Urinary bladder (tissue), 4 donors: ENCODE measurements around the gene TRMT11. TPM values are rescaled to one million over a fixed set of nuclear protein-coding genes. Genes with fewer than 3 reads are reported as not detected.
A peak's percentile ranks its signal among the peaks of the same experiment; 100 is the strongest.
"Not testable (repeated sequence)": the region's sequence is repeated elsewhere in the genome, so short reads cannot be mapped to it uniquely, and the experiment has no call there.

Experiments used
- DNase-seq: peaks from one replicate; pipeline ENCODE4 v3.0.0-alpha.2; 2015; ENCODE audit errors: extremely low spot score
- H3K27ac ChIP-seq: one replicate; pipeline ENCODE4 v1.5.1; 2013; ENCODE audit warnings: low read depth, mild to moderate bottlenecking, moderate library complexity
- H3K36me3 ChIP-seq: one replicate; pipeline ENCODE4 v1.6.1; 2013; ENCODE audit warnings: mild to moderate bottlenecking, moderate library complexity; ENCODE audit not compliant: insufficient read depth
- H3K4me1 ChIP-seq: one replicate; pipeline ENCODE4 v1.6.1; 2013; ENCODE audit warnings: mild to moderate bottlenecking, moderate library complexity; ENCODE audit not compliant: insufficient read depth
- H3K4me3 ChIP-seq: one replicate; pipeline ENCODE4 v1.5.1; 2013; ENCODE audit warnings: low read depth, low read length
- WGBS: extraction: QIAGEN DNeasy Blood & Tissue Kit; methylation state at CpG from one replicate; pipeline ENCODE4 v1.1.7; 2013; 5-methylcytosine and 5-hydroxymethylcytosine counted together
- polyA plus RNA-seq: library from polyadenylated mRNA; stranded (reverse); fragments of 200-250 nt; gene quantifications from one replicate; pipeline ENCODE4 v1.2.3, GENCODE V29; 2013
- total RNA-seq: library from RNA; depleted of rRNA; stranded (reverse); fragments of >200 nt; gene quantifications from one replicate; pipeline ENCODE4 v1.2.3, GENCODE V29; 2014
- donor health status: healthy with polysubstance abuse.
- donor health status: healthy.

TRMT11 gene
- total and polyA plus RNA-seq, 2 donors = 14.9 to 43.1 TPM

DNA sequence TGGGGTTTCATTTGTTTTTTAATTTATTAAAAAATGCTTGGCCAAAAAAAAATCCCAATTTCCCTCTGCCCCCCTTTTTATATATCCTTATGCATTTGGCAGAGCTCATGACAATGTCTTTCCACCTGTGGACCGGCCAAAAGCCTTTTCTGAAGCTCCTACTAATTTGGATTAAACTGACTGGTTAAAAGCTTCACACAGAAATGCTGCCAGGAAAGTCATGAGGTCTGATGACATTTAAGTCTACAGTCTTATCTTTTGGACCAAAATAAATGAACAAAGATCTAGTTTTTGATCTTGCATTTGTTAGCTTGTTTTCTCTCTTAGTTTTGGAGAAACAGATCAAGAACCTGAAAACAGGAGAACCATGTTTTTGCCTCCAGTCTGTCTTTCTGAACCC, 66.1 kb downstream of the TRMT11 start:
- Histone ChIP-seq H3K4me1 (peaks cover 1% of the 10 kb centered on the region), H3K36me3 (no peaks in the 10 kb centered on the region), H3K27ac (no peak overlapping the region), H3K4me3 (no peak overlapping the region)
- no peak for DNase-seq
- WGBS = 47% methylated on average over 1 of the region's 1 CpG

DNA sequence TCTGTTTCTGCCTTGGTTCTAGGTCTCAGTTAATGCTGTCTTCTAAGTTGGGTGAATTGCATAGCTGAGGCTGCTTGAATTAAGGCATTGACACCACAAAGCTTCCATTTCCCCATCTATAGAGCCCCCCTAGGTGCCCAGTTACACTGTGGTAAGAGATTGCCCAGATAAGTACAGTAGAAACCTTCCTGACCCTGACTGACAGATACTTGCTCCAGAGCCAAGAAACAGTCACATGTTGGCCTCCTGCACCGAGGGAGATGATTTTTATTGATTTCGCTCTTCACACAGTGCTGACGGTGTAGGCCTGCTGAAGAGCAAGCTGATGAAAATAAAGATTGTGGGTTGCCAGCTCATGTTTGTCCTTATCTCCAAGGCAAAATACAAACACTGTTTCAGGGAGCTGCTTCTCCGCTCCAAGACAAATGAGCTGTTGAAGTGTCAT, 67.9 kb downstream of the TRMT11 start:
- peak; percentile 43 for DNase-seq
- WGBS = 23% methylated on average over 4 of the region's 4 CpGs
- Histone ChIP-seq H3K27ac (no peak overlapping the region), H3K36me3 (no peaks in the 10 kb centered on the region), H3K4me1 (peaks cover 1% of the 10 kb centered on the region), H3K4me3 (no peak overlapping the region)

DNA sequence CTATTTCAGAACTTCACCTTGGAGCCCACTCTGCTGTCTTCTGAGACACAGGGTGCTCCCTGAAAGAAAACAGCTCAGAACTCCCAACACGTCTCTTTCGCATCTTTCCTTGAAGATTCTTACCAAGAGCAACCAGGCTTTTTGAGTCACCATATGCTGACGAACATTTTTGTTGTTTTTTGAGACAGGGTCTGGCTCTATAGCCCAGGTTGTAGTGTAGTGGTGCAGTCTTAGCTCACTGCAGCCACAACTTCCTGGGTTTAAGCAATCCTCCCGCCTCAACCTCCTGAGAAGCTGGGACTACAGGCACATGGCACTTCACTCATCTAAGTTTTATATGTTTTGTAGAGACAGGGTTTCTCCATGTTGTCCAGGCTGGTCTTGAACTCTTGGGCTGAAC, 68.5 kb downstream of the TRMT11 start:
- no peak overlapping the region for H3K27ac ChIP-seq
- H3K4me3 ChIP-seq = no peak overlapping the region
- DNase-seq = no peak
- H3K36me3 ChIP-seq = no peaks in the 10 kb centered on the region
- 65% methylated on average over 4 of the region's 4 CpGs for WGBS
- peaks cover 1% of the 10 kb centered on the region for H3K4me1 ChIP-seq

DNA sequence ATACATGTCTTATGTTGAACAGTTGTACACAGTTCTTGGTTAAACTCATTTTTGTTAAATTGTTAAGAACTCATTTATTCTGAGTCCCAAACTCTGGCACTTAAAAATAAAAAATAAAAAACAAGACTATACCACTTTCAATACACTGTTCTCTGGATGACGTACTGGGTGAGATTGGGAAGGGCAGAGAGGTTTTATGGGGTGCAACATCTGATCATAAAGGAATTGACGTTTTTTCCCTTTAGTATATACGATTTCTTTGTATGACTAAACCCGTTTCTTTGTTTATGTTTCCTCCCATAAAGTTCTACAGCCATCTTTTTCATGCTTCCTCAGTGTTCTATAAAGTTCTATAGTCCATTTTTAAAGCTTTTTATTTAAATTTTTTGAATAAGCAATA, 69.1 kb downstream of the TRMT11 start:
- Histone ChIP-seq H3K27ac (no peak overlapping the region), H3K4me1 (peaks cover 1% of the 10 kb centered on the region), H3K4me3 (no peak overlapping the region), H3K36me3 (no peaks in the 10 kb centered on the region)
- 76% methylated on average over 4 of the region's 4 CpGs for WGBS
- no peak for DNase-seq

DNA sequence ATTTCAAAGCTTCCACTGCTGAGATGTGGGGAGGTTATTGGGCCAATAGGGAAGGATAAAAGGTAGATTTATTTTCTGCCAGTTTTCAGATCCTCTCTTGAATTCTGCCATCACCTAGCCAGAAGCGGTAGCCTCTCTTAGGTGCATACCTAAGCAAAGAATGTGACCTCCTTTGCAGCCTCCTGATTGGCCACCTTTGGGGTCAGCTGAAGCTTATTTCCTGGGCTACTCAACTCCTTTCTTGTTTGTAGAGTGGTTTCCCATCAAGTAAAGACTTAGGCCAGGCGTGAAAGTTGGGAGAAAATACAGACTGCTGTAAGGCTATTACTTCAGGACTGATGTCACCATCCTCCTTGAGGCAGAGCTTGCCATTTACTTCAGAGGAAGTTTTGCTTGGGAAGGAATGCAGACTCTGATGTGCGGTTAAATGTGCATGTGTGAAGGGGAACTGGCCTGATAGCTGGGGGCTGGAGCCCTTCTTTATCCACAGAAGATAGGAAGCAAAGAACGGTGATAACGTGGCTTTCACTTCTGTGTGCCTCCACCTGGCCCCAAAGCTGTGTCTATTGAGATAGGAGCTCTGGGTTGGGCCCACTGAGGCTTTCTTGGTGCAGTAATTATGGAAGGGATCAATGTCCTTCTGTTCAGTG, 70.1 kb downstream of the TRMT11 start:
- no peak overlapping the region for H3K27ac ChIP-seq
- peaks cover 1% of the 10 kb centered on the region for H3K4me1 ChIP-seq
- DNase-seq = no peak
- no peak overlapping the region for H3K4me3 ChIP-seq
- 89% methylated on average over 5 of the region's 5 CpGs for whole genome bisulfite sequencing
- no peaks in the 10 kb centered on the region for H3K36me3 ChIP-seq

DNA sequence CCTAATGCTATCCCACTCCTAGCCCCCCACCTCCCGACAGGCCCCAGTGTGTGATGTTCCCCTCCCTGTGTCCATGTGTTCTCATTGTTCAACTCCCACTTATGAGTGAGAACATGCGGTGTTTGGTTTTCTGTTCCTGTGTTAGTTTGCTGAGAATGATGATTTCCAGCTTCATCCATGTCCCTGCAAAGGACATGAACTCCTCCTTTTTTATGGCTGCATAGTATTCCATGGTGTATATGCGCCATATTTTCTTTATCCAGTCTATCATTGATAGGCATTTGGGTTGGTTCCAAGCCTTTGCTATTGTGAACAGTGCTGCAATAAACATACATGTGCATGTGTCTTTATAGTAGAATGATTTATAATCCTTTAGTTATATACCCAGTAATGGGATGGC, 71.7 kb downstream of the TRMT11 start:
- not testable (repeated sequence) for H3K4me3 ChIP-seq, H3K4me1 ChIP-seq, H3K36me3 ChIP-seq, DNase-seq, H3K27ac ChIP-seq
- 98% methylated on average over 3 of the region's 3 CpGs for WGBS

DNA sequence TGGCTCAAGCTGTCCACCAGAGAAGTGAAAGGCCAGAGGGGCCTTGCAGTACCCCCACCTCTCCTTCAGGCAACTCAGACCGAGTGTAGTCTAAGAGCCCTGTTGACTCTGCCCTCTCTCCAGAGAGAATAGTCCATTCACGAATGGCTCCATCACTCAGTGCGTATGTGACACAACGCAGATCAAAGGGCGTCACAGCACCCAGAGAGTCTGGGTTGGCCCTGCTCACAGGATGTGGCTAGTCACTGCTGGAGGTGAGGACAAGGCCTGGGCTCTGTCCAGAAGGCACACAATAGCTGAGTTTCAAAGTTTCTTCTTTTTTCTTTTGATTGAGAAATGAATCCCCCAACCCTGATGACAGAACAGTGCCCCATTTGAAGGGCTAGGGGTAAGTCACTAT, 74.1 kb downstream of the TRMT11 start:
- no peak for DNase-seq
- Histone ChIP-seq H3K36me3 (no peaks in the 10 kb centered on the region), H3K4me1 (no peaks in the 10 kb centered on the region), H3K4me3 (no peak overlapping the region), H3K27ac (no peak overlapping the region)
- WGBS = 94% methylated on average over 5 of the region's 5 CpGs

DNA sequence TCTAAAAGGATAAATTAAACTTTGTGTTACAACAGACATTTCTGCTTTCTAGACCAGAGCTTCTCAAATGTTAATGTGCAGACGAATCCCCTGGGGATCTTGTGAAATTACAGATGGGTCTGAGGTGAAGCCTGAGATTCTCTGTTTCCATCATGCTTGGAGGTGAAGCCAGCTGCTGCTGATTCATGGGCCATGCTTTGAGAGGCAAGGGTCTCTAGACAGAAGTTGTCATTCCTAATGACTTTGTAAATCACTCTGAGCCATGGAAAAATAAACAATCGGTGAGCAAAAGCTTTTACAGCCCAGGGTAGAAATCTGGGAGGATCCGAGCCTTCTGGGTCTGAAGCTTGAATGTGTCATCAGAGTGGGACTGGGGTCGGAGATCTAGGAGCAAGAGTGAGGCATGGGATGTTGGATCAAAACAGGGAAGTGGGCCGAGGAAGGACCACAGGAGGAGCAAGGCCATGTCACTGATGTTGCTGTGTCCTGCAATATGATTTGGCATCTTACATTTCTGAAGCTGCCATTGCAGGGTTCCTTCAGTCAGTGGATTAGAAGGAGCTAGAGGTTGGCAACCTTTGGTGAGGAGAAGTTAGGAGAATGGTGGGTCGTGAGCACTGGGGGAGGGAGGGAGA, 77.3 kb downstream of the TRMT11 start:
- no peak for DNase-seq
- Histone ChIP-seq H3K4me1 (no peaks in the 10 kb centered on the region), H3K27ac (no peak overlapping the region), H3K36me3 (no peaks in the 10 kb centered on the region), H3K4me3 (no peak overlapping the region)
- 82% methylated on average over 6 of the region's 6 CpGs for WGBS

DNA sequence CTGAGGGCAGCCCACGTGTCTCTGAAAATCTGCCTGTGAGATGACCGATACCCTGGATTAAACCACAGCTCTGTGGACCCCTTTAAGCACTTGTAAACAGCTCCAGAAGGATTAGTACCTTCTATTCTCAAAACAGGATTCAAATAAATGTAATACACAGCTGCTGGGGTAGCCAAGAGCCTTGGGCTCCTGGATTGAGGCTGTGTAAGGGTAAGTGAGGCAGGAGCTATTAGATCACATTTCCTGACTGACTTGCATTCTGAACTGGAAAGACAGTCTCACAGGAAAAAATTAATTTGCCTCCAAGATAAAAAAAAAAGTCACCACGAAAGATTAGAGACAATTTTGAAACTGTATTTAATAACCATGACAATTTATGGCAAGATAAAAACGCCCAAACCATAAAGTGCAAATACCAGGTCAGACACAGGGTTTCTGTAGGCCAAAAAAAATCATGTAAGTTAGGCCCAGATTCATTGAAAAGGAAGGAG, 78.0 kb downstream of the TRMT11 start:
- WGBS = 47% methylated on average over 4 of the region's 4 CpGs
- H3K4me1 ChIP-seq = no peaks in the 10 kb centered on the region
- no peak overlapping the region for H3K4me3 ChIP-seq
- no peak for DNase-seq
- no peaks in the 10 kb centered on the region for H3K36me3 ChIP-seq
- no peak overlapping the region for H3K27ac ChIP-seq

DNA sequence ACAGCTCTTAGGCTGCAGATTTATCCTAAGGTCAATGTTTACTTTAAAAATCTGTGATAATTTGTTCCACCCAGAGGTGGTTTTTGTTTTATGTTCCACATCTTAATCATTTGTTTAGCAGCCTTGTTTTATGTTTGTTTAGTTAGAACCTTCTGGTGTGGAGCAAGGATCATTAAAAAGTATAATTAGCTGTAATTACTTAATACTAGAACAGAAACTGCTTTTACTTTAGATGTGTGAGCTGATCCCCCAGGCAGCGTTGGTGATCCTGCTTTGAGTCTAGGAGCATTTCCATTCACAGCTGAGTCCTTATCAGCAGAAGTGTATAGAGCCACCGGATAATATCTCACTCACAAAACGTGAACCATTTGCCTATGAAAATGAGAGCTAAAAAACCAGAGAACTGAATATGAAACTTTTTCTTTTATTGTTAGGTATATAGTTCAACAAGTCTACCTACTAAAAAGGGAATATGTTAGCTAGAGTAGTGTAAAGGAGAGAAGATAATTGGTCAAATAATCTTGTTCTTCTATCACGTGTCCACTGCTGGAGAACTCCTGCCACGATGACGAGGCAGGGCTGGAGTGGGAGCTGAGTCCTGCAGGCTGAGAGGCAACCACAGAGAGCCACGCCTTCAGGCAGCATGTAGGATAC, 78.5 kb downstream of the TRMT11 start:
- Histone ChIP-seq H3K27ac (no peak overlapping the region), H3K4me3 (no peak overlapping the region), H3K4me1 (no peaks in the 10 kb centered on the region), H3K36me3 (no peaks in the 10 kb centered on the region)
- no peak for DNase-seq
- WGBS = 49% methylated on average over 7 of the region's 7 CpGs

DNA sequence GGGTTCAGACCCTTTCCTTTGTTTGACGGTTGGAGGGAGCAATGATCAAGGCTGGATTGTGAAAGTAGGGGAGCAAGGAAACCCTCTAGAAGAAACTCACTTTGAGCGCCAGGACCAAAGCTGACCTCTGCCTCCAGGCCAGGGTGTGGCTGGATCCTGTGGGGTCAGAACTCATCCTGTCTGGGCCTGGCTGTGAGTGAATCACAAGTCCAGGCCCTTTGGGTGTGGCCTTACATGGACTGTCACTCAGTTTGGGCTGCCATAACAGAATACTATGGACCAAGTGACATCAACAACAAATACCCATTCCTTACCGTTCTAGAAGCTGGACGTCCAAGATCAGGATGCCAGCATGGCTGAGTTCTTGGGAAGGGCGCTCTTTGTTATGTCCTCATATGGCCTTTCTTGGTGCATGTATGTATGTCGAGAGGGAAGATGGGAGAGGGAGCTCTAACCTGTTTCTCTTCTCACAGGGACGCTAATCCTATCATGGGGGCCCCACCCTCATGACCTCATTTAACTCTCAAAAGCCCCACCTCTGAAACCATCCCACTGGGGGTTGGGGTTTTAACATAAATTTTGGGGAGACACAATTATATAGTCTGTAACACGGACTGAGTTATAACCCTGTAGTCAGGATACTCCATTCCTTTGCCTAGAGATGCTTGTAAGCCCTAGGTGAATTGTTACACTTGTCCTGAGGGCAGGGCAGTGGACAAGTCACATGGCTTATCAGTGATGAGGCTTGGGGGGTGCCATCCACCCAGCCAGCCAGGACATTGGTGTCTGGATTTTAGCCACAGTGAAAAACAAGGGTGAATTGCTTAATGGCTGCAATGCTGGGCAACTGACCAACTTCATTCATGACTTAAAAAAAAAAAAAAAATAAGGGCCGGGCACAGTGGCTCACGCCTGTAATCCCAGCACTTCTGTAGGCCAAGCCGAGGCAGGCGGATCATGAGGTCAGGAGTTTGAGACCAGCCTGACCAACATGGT, 80.0 kb downstream of the TRMT11 start:
- Histone ChIP-seq H3K27ac (no peak overlapping the region), H3K36me3 (no peaks in the 10 kb centered on the region), H3K4me1 (no peaks in the 10 kb centered on the region), H3K4me3 (no peak overlapping the region)
- 91% methylated on average over 12 of the region's 12 CpGs for WGBS
- DNase-seq = no peak

DNA sequence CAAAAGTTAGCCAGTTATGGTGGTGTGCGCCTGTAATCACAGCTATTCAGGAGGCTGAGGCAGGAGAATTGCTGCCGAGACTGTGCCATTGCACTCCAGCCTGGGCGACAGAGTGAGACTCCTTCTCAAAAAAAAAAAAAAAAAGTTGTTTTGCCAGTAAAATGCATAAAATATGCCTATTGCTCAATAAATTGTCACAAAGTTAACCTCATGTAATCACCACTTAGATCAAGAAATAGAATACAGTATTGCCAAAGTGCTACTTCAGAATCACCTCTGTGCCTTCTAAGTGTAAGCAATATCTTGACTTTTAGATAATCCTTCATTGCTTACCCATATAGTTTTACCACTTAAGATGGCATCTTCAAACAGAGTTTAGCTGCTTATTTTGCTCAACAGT, 80.7 kb downstream of the TRMT11 start:
- DNase-seq = no peak
- no peaks in the 10 kb centered on the region for H3K36me3 ChIP-seq
- no peak overlapping the region for H3K27ac ChIP-seq
- H3K4me3 ChIP-seq = no peak overlapping the region
- H3K4me1 ChIP-seq = no peaks in the 10 kb centered on the region
- WGBS = 96% methylated on average over 3 of the region's 3 CpGs

DNA sequence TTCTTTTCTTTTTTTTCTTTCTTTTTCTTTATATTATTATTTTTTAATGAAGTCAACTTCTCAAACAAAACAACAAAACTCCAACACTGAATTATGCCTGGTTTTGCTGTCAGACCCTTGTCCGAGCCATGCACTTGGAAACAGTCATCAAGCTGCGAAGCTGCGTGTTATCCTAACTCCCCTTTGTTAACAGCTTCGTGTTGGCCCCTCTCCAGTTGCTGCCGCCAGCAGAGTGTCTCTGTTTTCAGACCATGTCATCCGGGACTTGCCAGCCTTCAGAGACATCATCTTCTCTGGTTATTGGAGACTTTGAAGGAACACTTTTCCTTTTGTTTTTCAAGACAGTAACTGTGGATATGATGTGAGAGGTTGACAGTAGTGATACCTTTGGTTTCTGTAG, 83.1 kb downstream of the TRMT11 start:
- Histone ChIP-seq H3K4me1 (no peaks in the 10 kb centered on the region), H3K4me3 (no peak overlapping the region), H3K36me3 (no peaks in the 10 kb centered on the region), H3K27ac (no peak overlapping the region)
- no peak for DNase-seq
- WGBS = 88% methylated on average over 6 of the region's 6 CpGs
